Muscle of leg (tissue), 11 donors: ENCODE results near the gene SUPT3H. TPM values are rescaled to one million over a fixed set of nuclear protein-coding genes. Genes with fewer than 3 reads are reported as not detected.

Experiments used
- DNase-seq: peaks from one replicate; pipeline ENCODE4 v3.0.0; 2013
- H3K27ac ChIP-seq: one replicate; pipeline ENCODE4 v1.5.1; 2013; ENCODE audit warnings: mild to moderate bottlenecking, low read length, control low read depth
- H3K27me3 ChIP-seq: one replicate; pipeline ENCODE4 v1.6.1; 2013; ENCODE audit warnings: low read length; ENCODE audit not compliant: control insufficient read depth, insufficient read depth
- H3K36me3 ChIP-seq: one replicate; pipeline ENCODE4 v1.6.1; 2013; ENCODE audit warnings: low read length; ENCODE audit not compliant: control insufficient read depth, insufficient read depth
- H3K4me1 ChIP-seq: one replicate; pipeline ENCODE4 v1.6.1; 2013; ENCODE audit warnings: low read length; ENCODE audit not compliant: control insufficient read depth, insufficient read depth
- H3K4me3 ChIP-seq: one replicate; pipeline ENCODE4 v1.5.1; 2013; ENCODE audit warnings: low read length, control low read depth
- H3K9me3 ChIP-seq: replicated peaks from 2 replicates; pipeline ENCODE4 v1.6.1; 2013; ENCODE audit warnings: low read depth, low read length; ENCODE audit not compliant: control insufficient read depth
- WGBS: methylation state at CpG from one replicate; pipeline ENCODE4 v1.1.5; 2013; ENCODE audit warnings: missing lambda C conversion rate; ENCODE audit not compliant: insufficient coverage; 5-methylcytosine and 5-hydroxymethylcytosine counted together
- polyA plus RNA-seq, 8 donors: library from polyadenylated mRNA; unstranded; fragments of 120-200 nt; gene quantifications; one replicate each; pipeline versions ENCODE4 v1.2.1 to v1.2.3, GENCODE V29; 2013; ENCODE audit warnings: inconsistent platforms in 1 of 8, low replicate concordance in 1 of 8; ENCODE audit not compliant: insufficient read length in 8 of 8, insufficient read depth in 1 of 8
- total RNA-seq: library from RNA; stranded (reverse); fragments of 120-200 nt; gene quantifications from one replicate; pipeline ENCODE4 v1.2.4, GENCODE V29; 2013

The SUPT3H gene
- total and polyA plus RNA-seq, 9 donors, result 8.3 to 13.7 (median 10.7) TPM

GRCh38 chr6:44969446-44970185, 408.1 kb downstream of the SUPT3H start:
- Histone ChIP-seq H3K4me1 (no peaks in the 10 kb centered on the region), H3K36me3 (no peaks in the 10 kb centered on the region), H3K27me3 (no peaks in the 10 kb centered on the region), H3K4me3 (no peak overlapping the region), H3K27ac (no peak overlapping the region), H3K9me3 (peaks cover 10% of the 10 kb centered on the region)
- no peak for DNase-seq
- no CpG with 5 or more reads among the region's 4 CpGs for WGBS

GRCh38 chr6:44967481-44967880, 410.3 kb downstream of the SUPT3H start:
- peak; percentile 13 for DNase-seq
- no peaks in the 10 kb centered on the region for H3K36me3 ChIP-seq
- no peak overlapping the region for H3K27ac ChIP-seq
- no peaks in the 10 kb centered on the region for H3K4me1 ChIP-seq
- no peaks in the 10 kb centered on the region for H3K27me3 ChIP-seq
- peaks cover under 1% of the 10 kb centered on the region for H3K9me3 ChIP-seq
- H3K4me3 ChIP-seq, result no peak overlapping the region
- WGBS, result no CpG with 5 or more reads among the region's 1 CpG

- no peak for DNase-seq
- H3K4me1 ChIP-seq, result no peaks in the 10 kb centered on the region
- H3K4me3 ChIP-seq, result no peak overlapping the region
- no peaks in the 10 kb centered on the region for H3K9me3 ChIP-seq
- H3K36me3 ChIP-seq, result no peaks in the 10 kb centered on the region
- H3K27me3 ChIP-seq, result no peaks in the 10 kb centered on the region
- no CpG with 5 or more reads among the region's 2 CpGs for WGBS
- H3K27ac ChIP-seq, result no peak overlapping the region
These were observed 411.2 kb downstream of the SUPT3H start for GRCh38 chr6:44966449-44967092.

GRCh38 chr6:44965708-44966107, 412.0 kb downstream of the SUPT3H start:
- Histone ChIP-seq H3K9me3 (no peaks in the 10 kb centered on the region), H3K4me1 (no peaks in the 10 kb centered on the region), H3K27me3 (no peaks in the 10 kb centered on the region), H3K36me3 (no peaks in the 10 kb centered on the region), H3K27ac (no peak overlapping the region), H3K4me3 (no peak overlapping the region)
- DNase-seq, result no peak
- WGBS, result no CpG with 5 or more reads among the region's 4 CpGs

GRCh38 chr6:44960898-44961297, 416.8 kb downstream of the SUPT3H start:
- Histone ChIP-seq H3K9me3 (no peaks in the 10 kb centered on the region), H3K27ac (no peak overlapping the region)
- WGBS, result no CpG with 5 or more reads among the region's 4 CpGs

GRCh38 chr6:44959651-44960050, 418.1 kb downstream of the SUPT3H start:
- Histone ChIP-seq H3K4me1 (no peaks in the 10 kb centered on the region), H3K4me3 (no peak overlapping the region), H3K27me3 (no peaks in the 10 kb centered on the region), H3K27ac (no peak overlapping the region), H3K9me3 (no peaks in the 10 kb centered on the region), H3K36me3 (no peaks in the 10 kb centered on the region)
- DNase-seq, result no peak
- no CpG with 5 or more reads among the region's 3 CpGs for WGBS

More at GRCh38 chr6:44960898-44961297, 416.8 kb downstream of the SUPT3H start:
- Histone ChIP-seq H3K4me3 (no peak overlapping the region), H3K36me3 (no peaks in the 10 kb centered on the region), H3K27me3 (no peaks in the 10 kb centered on the region), H3K4me1 (no peaks in the 10 kb centered on the region)
- no peak for DNase-seq

- Histone ChIP-seq H3K9me3 (no peaks in the 10 kb centered on the region), H3K4me3 (no peak overlapping the region), H3K4me1 (no peaks in the 10 kb centered on the region), H3K36me3 (no peaks in the 10 kb centered on the region), H3K27ac (no peak overlapping the region), H3K27me3 (no peaks in the 10 kb centered on the region)
- DNase-seq, result no peak
- WGBS, result 100% methylated on average over 1 of the region's 4 CpGs
These were observed 420.6 kb downstream of the SUPT3H start for GRCh38 chr6:44957156-44957555.

GRCh38 chr6:44956396-44956795, 421.3 kb downstream of the SUPT3H start:
- H3K9me3 ChIP-seq, result no peaks in the 10 kb centered on the region
- no peak for DNase-seq
- no peaks in the 10 kb centered on the region for H3K4me1 ChIP-seq

GRCh38 chr6:44955145-44955544, 422.6 kb downstream of the SUPT3H start:
- Histone ChIP-seq H3K27ac (no peak overlapping the region), H3K36me3 (no peaks in the 10 kb centered on the region), H3K4me3 (no peak overlapping the region), H3K27me3 (no peaks in the 10 kb centered on the region), H3K9me3 (peaks cover under 1% of the 10 kb centered on the region), H3K4me1 (no peaks in the 10 kb centered on the region)
- 86% methylated on average over 7 of the region's 11 CpGs for WGBS
- DNase-seq, result no peak

More at GRCh38 chr6:44956396-44956795, 421.3 kb downstream of the SUPT3H start:
- 100% methylated on average over 1 of the region's 5 CpGs for WGBS
- Histone ChIP-seq H3K4me3 (no peak overlapping the region), H3K36me3 (no peaks in the 10 kb centered on the region), H3K27me3 (no peaks in the 10 kb centered on the region), H3K27ac (no peak overlapping the region)

GRCh38 chr6:44954281-44954680, 423.5 kb downstream of the SUPT3H start:
- no peaks in the 10 kb centered on the region for H3K36me3 ChIP-seq
- H3K9me3 ChIP-seq, result peaks cover 7% of the 10 kb centered on the region
- no peak for DNase-seq
- no peak overlapping the region for H3K4me3 ChIP-seq
- no peaks in the 10 kb centered on the region for H3K4me1 ChIP-seq
- 97% methylated on average over 3 of the region's 4 CpGs for WGBS
- H3K27me3 ChIP-seq, result no peaks in the 10 kb centered on the region
- no peak overlapping the region for H3K27ac ChIP-seq
